ENCODE data around the gene KIRREL1.

KIRREL1 gene

GRCh38 chr1:157969697-157970485 is 23.6 kb upstream of the KIRREL1 start:
- Histone ChIP-seq H3K4me1 (ENCODE audit: control insufficient read depth in 5 of 5, insufficient read depth in 5 of 5, low read length in 5 of 5) (peaks cover 0 to 22% (median 16%) of the 10 kb centered on the region in 5 donors), H3K9me3 (ENCODE audit: control insufficient read depth in 5 of 5, low read length in 5 of 5) (peaks cover 0 to 5% (median 0%) of the 10 kb centered on the region in 5 donors), H3K9ac (ENCODE audit: low read length in 5 of 5) (no peak overlapping the region), H3K27ac (ENCODE audit: low read depth, low read length) (no peak overlapping the region), H3K36me3 (ENCODE audit: control insufficient read depth in 5 of 5, insufficient read depth in 5 of 5, low read length in 5 of 5) (no peaks in the 10 kb centered on the region), H3K4me3 (ENCODE audit: low read depth in 1 of 5, low read length in 5 of 5) (no peak overlapping the region), H3K27me3 (ENCODE audit: control insufficient read depth in 5 of 5, insufficient read depth in 4 of 5, low read length in 5 of 5) (no peaks in the 10 kb centered on the region)

- H3K27me3 ChIP-seq (ENCODE audit: control insufficient read depth in 5 of 5, insufficient read depth in 4 of 5, low read length in 5 of 5) = no peaks in the 10 kb centered on the region
- no peaks in the 10 kb centered on the region for H3K36me3 ChIP-seq (ENCODE audit: control insufficient read depth in 5 of 5, insufficient read depth in 5 of 5, low read length in 5 of 5)
- H3K4me3 ChIP-seq (ENCODE audit: low read depth in 1 of 5, low read length in 5 of 5) = no peak overlapping the region
- peaks cover 0 to 22% (median 16%) of the 10 kb centered on the region in 5 donors for H3K4me1 ChIP-seq (ENCODE audit: control insufficient read depth in 5 of 5, insufficient read depth in 5 of 5, low read length in 5 of 5)
- H3K9ac ChIP-seq (ENCODE audit: low read length in 5 of 5) = no peak overlapping the region
- H3K27ac ChIP-seq (ENCODE audit: low read depth, low read length) = no peak overlapping the region
- H3K9me3 ChIP-seq (ENCODE audit: control insufficient read depth in 5 of 5, low read length in 5 of 5) = peaks cover 0 to 5% (median 0%) of the 10 kb centered on the region in 5 donors
Observed at GRCh38 chr1:157971769-157972168, 21.7 kb upstream of the KIRREL1 start.

- no peaks in the 10 kb centered on the region for H3K9me3 ChIP-seq (ENCODE audit: control insufficient read depth in 5 of 5, low read length in 5 of 5)
- H3K36me3 ChIP-seq (ENCODE audit: control insufficient read depth in 5 of 5, insufficient read depth in 5 of 5, low read length in 5 of 5) = no peaks in the 10 kb centered on the region
- peaks cover 0 to 14% (median 6%) of the 10 kb centered on the region in 5 donors for H3K27me3 ChIP-seq (ENCODE audit: control insufficient read depth in 5 of 5, insufficient read depth in 4 of 5, low read length in 5 of 5)
- H3K4me3 ChIP-seq (ENCODE audit: low read depth in 1 of 5, low read length in 5 of 5) = no peak overlapping the region
- H3K9ac ChIP-seq (ENCODE audit: low read length in 5 of 5) = no peak overlapping the region
- H3K4me1 ChIP-seq (ENCODE audit: control insufficient read depth in 5 of 5, insufficient read depth in 5 of 5, low read length in 5 of 5) = peaks cover 0 to 14% (median 8%) of the 10 kb centered on the region in 5 donors
- no peak overlapping the region for H3K27ac ChIP-seq (ENCODE audit: low read depth, low read length)
Observed at GRCh38 chr1:157975228-157975950, 18.1 kb upstream of the KIRREL1 start.

- Histone ChIP-seq H3K9ac (ENCODE audit: low read length in 5 of 5) (no peak overlapping the region), H3K4me3 (ENCODE audit: low read depth in 1 of 5, low read length in 5 of 5) (no peak overlapping the region), H3K4me1 (ENCODE audit: control insufficient read depth in 5 of 5, insufficient read depth in 5 of 5, low read length in 5 of 5) (peaks cover 0 to 14% (median 8%) of the 10 kb centered on the region in 5 donors), H3K27ac (ENCODE audit: low read depth, low read length) (no peak overlapping the region), H3K36me3 (ENCODE audit: control insufficient read depth in 5 of 5, insufficient read depth in 5 of 5, low read length in 5 of 5) (no peaks in the 10 kb centered on the region), H3K27me3 (ENCODE audit: control insufficient read depth in 5 of 5, insufficient read depth in 4 of 5, low read length in 5 of 5) (peaks cover 0 to 14% (median 6%) of the 10 kb centered on the region in 5 donors), H3K9me3 (ENCODE audit: control insufficient read depth in 5 of 5, low read length in 5 of 5) (no peaks in the 10 kb centered on the region)
Observed at GRCh38 chr1:157976888-157977287, 16.6 kb upstream of the KIRREL1 start.

DNA sequence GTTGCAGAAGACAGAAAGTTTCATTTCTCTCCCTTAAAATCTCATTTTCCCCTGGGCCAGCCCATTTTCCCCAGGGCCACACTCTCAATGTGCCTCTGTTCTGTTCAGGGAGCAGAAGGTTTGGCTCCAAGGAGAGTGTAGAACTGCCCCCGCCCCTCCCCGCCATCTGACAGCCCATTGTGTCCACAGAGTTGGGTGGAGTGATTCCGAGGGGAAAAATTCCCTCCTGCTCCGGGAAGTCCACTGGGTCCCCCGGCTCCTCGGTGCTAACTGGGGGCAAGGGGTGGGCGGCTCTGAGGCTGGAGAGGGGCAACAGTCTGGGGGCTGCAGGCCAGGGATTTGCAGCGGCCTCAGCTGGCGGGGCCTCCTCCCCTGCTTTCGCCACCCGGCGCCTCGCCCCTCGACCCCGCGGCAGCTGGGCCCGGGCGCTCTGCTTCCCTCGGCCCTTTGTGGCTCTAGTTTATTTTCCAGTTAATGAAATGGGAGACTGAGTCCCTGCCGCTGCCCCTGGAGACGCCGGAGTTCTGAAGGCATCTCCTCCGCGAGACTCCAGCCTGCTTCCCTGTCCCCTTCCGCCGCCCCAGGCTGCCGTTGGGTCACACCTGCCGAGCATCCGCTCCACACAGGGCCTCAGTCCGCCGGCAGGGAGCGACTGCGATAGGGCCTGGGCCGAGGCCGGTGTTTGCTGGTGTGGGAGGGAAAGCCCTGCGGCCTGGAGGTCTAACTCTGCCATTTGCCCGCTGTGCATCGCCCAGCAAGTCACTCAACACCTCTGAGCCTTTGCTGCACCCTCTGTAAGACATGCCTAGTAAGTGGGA is 14.7 kb upstream of the KIRREL1 start:
- H3K27ac ChIP-seq (ENCODE audit: low read depth, low read length) = no peak overlapping the region
- peaks cover 0 to 9% (median 8%) of the 10 kb centered on the region in 5 donors for H3K4me1 ChIP-seq (ENCODE audit: control insufficient read depth in 5 of 5, insufficient read depth in 5 of 5, low read length in 5 of 5)
- H3K4me3 ChIP-seq (ENCODE audit: low read depth in 1 of 5, low read length in 5 of 5) = peak overlapping the region in 2 of 5 donors; percentile 32 to 43

DNA sequence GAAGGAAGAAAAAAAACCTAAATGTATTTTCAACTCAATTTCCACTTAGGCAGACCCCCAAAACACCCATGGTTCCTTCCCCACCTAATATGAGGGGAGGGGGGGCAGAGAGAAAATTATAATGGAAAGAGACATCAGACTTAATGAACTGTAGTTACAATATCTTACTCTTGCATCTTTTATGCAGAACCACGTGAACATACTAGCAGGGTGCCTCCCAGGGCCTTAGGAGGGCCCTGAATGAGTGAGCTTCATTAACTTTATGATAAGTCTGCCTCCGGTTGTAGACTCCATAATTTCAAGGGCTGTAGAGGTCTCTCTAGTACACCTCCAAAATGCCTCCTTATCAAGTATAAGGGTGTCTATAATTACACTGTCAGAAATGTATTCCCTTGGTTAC is 11.3 kb upstream of the KIRREL1 start:
- H3K4me1 ChIP-seq (ENCODE audit: control insufficient read depth in 5 of 5, insufficient read depth in 5 of 5, low read length in 5 of 5) = peaks cover 0 to 9% (median 8%) of the 10 kb centered on the region in 5 donors
- H3K4me3 ChIP-seq (ENCODE audit: low read depth in 1 of 5, low read length in 5 of 5) = no peak overlapping the region
- H3K27me3 ChIP-seq (ENCODE audit: control insufficient read depth in 5 of 5, insufficient read depth in 4 of 5, low read length in 5 of 5) = peaks cover 0 to 18% (median 5%) of the 10 kb centered on the region in 5 donors
- no peak overlapping the region for H3K27ac ChIP-seq (ENCODE audit: low read depth, low read length)
- H3K36me3 ChIP-seq (ENCODE audit: control insufficient read depth in 5 of 5, insufficient read depth in 5 of 5, low read length in 5 of 5) = no peaks in the 10 kb centered on the region
- no peak overlapping the region for H3K9ac ChIP-seq (ENCODE audit: low read length in 5 of 5)
- no peaks in the 10 kb centered on the region for H3K9me3 ChIP-seq (ENCODE audit: control insufficient read depth in 5 of 5, low read length in 5 of 5)

More for the DNA sequence above, 14.7 kb upstream of the KIRREL1 start:
- peak overlapping the region in 1 of 5 donors; percentile 50 for H3K9ac ChIP-seq (ENCODE audit: low read length in 5 of 5)
- no peaks in the 10 kb centered on the region for H3K36me3 ChIP-seq (ENCODE audit: control insufficient read depth in 5 of 5, insufficient read depth in 5 of 5, low read length in 5 of 5)
- H3K27me3 ChIP-seq (ENCODE audit: control insufficient read depth in 5 of 5, insufficient read depth in 4 of 5, low read length in 5 of 5) = peaks cover 0 to 14% (median 6%) of the 10 kb centered on the region in 5 donors
- no peaks in the 10 kb centered on the region for H3K9me3 ChIP-seq (ENCODE audit: control insufficient read depth in 5 of 5, low read length in 5 of 5)

DNA sequence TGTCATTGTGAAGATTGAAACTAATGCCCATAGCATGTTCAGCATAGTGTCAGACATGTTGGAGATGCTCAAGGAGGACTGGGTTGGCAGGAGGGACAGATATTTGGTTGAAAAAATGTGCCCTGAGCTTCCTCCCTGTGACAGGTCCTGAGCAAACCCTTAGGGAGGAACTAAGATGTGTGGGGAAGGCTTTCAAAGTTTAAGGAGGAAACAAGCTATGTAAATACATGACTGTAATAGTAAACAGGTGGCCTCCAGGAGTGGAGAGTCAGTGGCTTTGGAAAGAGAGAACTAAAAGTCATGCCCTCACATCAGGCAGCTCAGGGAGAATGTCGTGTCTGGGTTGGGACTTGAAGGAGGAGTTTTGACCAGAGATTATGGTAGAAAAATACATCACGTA is 9.7 kb upstream of the KIRREL1 start:
- Histone ChIP-seq H3K9ac (ENCODE audit: low read length in 5 of 5) (peak overlapping the region in 1 of 5 donors; percentile 9), H3K4me1 (ENCODE audit: control insufficient read depth in 5 of 5, insufficient read depth in 5 of 5, low read length in 5 of 5) (peaks cover 0 to 4% (median 4%) of the 10 kb centered on the region in 5 donors), H3K27ac (ENCODE audit: low read depth, low read length) (no peak overlapping the region), H3K9me3 (ENCODE audit: control insufficient read depth in 5 of 5, low read length in 5 of 5) (no peaks in the 10 kb centered on the region), H3K4me3 (ENCODE audit: low read depth in 1 of 5, low read length in 5 of 5) (no peak overlapping the region), H3K27me3 (ENCODE audit: control insufficient read depth in 5 of 5, insufficient read depth in 4 of 5, low read length in 5 of 5) (peaks cover 0 to 11% (median 0%) of the 10 kb centered on the region in 5 donors), H3K36me3 (ENCODE audit: control insufficient read depth in 5 of 5, insufficient read depth in 5 of 5, low read length in 5 of 5) (no peaks in the 10 kb centered on the region)

GRCh38 chr1:157984469-157984868 is 9.0 kb upstream of the KIRREL1 start:
- Histone ChIP-seq H3K9ac (ENCODE audit: low read length in 5 of 5) (peak overlapping the region in 1 of 5 donors; percentile 9), H3K4me1 (ENCODE audit: control insufficient read depth in 5 of 5, insufficient read depth in 5 of 5, low read length in 5 of 5) (no peaks in the 10 kb centered on the region), H3K9me3 (ENCODE audit: control insufficient read depth in 5 of 5, low read length in 5 of 5) (no peaks in the 10 kb centered on the region), H3K27me3 (ENCODE audit: control insufficient read depth in 5 of 5, insufficient read depth in 4 of 5, low read length in 5 of 5) (peaks cover 0 to 5% (median 0%) of the 10 kb centered on the region in 5 donors), H3K36me3 (ENCODE audit: control insufficient read depth in 5 of 5, insufficient read depth in 5 of 5, low read length in 5 of 5) (no peaks in the 10 kb centered on the region), H3K27ac (ENCODE audit: low read depth, low read length) (no peak overlapping the region), H3K4me3 (ENCODE audit: low read depth in 1 of 5, low read length in 5 of 5) (no peak overlapping the region)

- no peaks in the 10 kb centered on the region for H3K9me3 ChIP-seq (ENCODE audit: control insufficient read depth in 5 of 5, low read length in 5 of 5)
- no peaks in the 10 kb centered on the region for H3K4me1 ChIP-seq (ENCODE audit: control insufficient read depth in 5 of 5, insufficient read depth in 5 of 5, low read length in 5 of 5)
- H3K36me3 ChIP-seq (ENCODE audit: control insufficient read depth in 5 of 5, insufficient read depth in 5 of 5, low read length in 5 of 5) = no peaks in the 10 kb centered on the region
- no peak overlapping the region for H3K4me3 ChIP-seq (ENCODE audit: low read depth in 1 of 5, low read length in 5 of 5)
- no peak overlapping the region for H3K9ac ChIP-seq (ENCODE audit: low read length in 5 of 5)
- H3K27me3 ChIP-seq (ENCODE audit: control insufficient read depth in 5 of 5, insufficient read depth in 4 of 5, low read length in 5 of 5) = peaks cover 0 to 5% (median 0%) of the 10 kb centered on the region in 5 donors
- H3K27ac ChIP-seq (ENCODE audit: low read depth, low read length) = no peak overlapping the region
Observed at GRCh38 chr1:157985473-157985872, 8.0 kb upstream of the KIRREL1 start.

Data from subcutaneous abdominal adipose tissue (tissue), 5 donors.